ENCODE measurements around the gene SETD7. TPM values are rescaled to one million over a fixed set of nuclear protein-coding genes. Genes with fewer than 3 reads are reported as not detected.
A peak's percentile ranks its signal among the peaks of the same experiment; 100 is the strongest.

SETD7 gene
- total RNA-seq, 1 donor from 2014 or later, result 8.2 TPM

DNA sequence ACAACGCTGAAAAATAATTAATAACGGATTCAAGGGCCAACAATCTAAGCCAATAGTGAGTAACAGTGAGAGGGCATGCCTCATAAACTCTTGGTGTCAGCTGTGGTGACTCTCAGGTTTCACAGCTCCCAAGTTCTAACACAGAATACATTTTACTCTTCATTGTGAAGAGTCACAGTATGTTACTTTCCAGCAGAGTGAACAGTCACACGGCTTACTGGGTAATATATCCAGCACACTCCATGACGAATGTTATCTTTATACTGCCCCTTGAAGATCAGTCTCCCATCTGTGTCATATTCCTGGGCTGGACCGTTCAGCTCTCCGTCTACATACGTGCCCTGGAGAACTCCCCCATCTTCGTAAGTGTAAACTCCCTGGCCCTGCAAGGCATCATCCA, 23.1 kb downstream of the SETD7 start:
- H2AFZ ChIP-seq (replicated peaks), result no peak overlapping the region
- no peaks in the 10 kb centered on the region for H3K36me3 ChIP-seq
- no peaks in the 10 kb centered on the region for H4K20me1 ChIP-seq (ENCODE audit: low read depth)
- DNase-seq (ENCODE audit: low spot score), result no peak
- H3F3A ChIP-seq (ENCODE audit: low read depth), result no peaks in the 10 kb centered on the region
- no peaks in the 10 kb centered on the region for H3K9me3 ChIP-seq (ENCODE audit: low read depth)
- no peaks in the 10 kb centered on the region for H3K36me3 Mint-ChIP-seq
- H3K4me2 ChIP-seq, result no peak overlapping the region
- no peaks in the 10 kb centered on the region for H3K4me1 ChIP-seq
- H3K9ac ChIP-seq, result no peak overlapping the region
- H3K4me3 ChIP-seq, result no peak overlapping the region
- TF ChIP-seq EZH2phosphoT487 (IDR thresholded peaks at IDR 0.05) (no peak), EZH2 (IDR thresholded peaks at IDR 0.05) (no peak)
- TF ChIP-seq, protein P1, sequence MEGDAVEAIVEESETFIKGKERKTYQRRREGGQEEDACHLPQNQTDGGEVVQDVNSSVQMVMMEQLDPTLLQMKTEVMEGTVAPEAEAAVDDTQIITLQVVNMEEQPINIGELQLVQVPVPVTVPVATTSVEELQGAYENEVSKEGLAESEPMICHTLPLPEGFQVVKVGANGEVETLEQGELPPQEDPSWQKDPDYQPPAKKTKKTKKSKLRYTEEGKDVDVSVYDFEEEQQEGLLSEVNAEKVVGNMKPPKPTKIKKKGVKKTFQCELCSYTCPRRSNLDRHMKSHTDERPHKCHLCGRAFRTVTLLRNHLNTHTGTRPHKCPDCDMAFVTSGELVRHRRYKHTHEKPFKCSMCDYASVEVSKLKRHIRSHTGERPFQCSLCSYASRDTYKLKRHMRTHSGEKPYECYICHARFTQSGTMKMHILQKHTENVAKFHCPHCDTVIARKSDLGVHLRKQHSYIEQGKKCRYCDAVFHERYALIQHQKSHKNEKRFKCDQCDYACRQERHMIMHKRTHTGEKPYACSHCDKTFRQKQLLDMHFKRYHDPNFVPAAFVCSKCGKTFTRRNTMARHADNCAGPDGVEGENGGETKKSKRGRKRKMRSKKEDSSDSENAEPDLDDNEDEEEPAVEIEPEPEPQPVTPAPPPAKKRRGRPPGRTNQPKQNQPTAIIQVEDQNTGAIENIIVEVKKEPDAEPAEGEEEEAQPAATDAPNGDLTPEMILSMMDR (IDR thresholded peaks at IDR 0.05), result no peak
- no peaks in the 10 kb centered on the region for H3K79me2 ChIP-seq (ENCODE audit: low read depth)
- H3K27me3 Mint-ChIP-seq (ENCODE audit: insufficient read depth, low read depth), result peaks cover 2% of the 10 kb centered on the region
- H3K4me1 Mint-ChIP-seq, result peaks cover 9% of the 10 kb centered on the region
- no peaks in the 10 kb centered on the region for H3K27me3 ChIP-seq
- no peak overlapping the region for H3K4me3 Mint-ChIP-seq
- H3K27ac ChIP-seq, result no peak overlapping the region
- H3K9me3 Mint-ChIP-seq, result no peaks in the 10 kb centered on the region
- peak overlapping the region; percentile 40 for H3K27ac Mint-ChIP-seq

GRCh38 chr4:139530833-139531427, 25.1 kb downstream of the SETD7 start:
- Mint-ChIP-seq H3K27ac (peak overlapping the region; percentile 58), H3K9me3 (no peaks in the 10 kb centered on the region), H3K36me3 (no peaks in the 10 kb centered on the region), H3K4me1 (peaks cover 9% of the 10 kb centered on the region), H3K4me3 (no peak overlapping the region), H3K27me3 (ENCODE audit: insufficient read depth, low read depth) (peaks cover 2% of the 10 kb centered on the region)
- Histone ChIP-seq H3K27me3 (no peaks in the 10 kb centered on the region), H4K20me1 (ENCODE audit: low read depth) (no peaks in the 10 kb centered on the region), H3K9ac (no peak overlapping the region), H3K4me3 (no peak overlapping the region), H3K79me2 (ENCODE audit: low read depth) (no peaks in the 10 kb centered on the region), H3F3A (ENCODE audit: low read depth) (no peaks in the 10 kb centered on the region), H2AFZ (replicated peaks) (no peak overlapping the region), H3K9me3 (ENCODE audit: low read depth) (no peaks in the 10 kb centered on the region), H3K4me2 (no peak overlapping the region), H3K27ac (no peak overlapping the region), H3K36me3 (no peaks in the 10 kb centered on the region), H3K4me1 (no peaks in the 10 kb centered on the region)
- peak; percentile 71 for DNase-seq (ENCODE audit: low spot score)
- TF ChIP-seq, protein P1 (IDR thresholded peaks at IDR 0.05), result peak; percentile 75
- no peak for TF ChIP-seq EZH2phosphoT487 (IDR thresholded peaks at IDR 0.05)
- no peak for TF ChIP-seq EZH2 (IDR thresholded peaks at IDR 0.05)

DNA sequence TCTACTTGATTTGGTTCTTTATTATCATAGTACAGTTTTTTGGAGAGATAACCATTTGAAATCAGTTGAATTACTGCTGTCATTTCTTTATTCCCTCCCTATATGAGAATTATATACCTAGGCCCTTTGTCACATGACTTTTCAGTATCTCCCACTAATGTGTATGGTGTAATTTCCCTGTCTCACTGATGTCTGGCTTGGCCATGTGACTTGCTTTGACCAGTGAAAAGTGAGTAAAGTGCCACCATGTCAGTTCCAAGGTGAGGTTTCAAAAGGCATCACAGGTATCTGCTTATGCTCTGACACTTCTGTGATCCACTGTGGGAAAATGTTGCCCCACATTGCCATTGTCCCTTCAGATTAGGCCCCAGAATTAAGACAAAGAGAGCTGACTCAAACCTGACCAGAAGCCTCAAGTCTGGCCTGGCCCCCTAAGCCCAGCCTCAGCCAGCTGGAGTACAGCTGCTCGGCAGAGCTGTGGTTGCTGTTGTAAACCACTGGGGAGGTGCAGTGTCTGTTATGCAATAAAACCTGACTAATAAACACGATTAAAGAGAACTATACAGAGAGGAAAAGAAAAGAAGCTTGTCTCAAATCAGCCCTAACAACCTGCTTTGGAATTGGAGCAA, 27.5 kb downstream of the SETD7 start:
- Histone ChIP-seq H2AFZ (replicated peaks) (no peak overlapping the region), H3F3A (ENCODE audit: low read depth) (peaks cover 9% of the 10 kb centered on the region), H4K20me1 (ENCODE audit: low read depth) (no peaks in the 10 kb centered on the region), H3K79me2 (ENCODE audit: low read depth) (no peaks in the 10 kb centered on the region), H3K36me3 (no peaks in the 10 kb centered on the region), H3K27ac (no peak overlapping the region), H3K27me3 (no peaks in the 10 kb centered on the region), H3K4me1 (peaks cover 9% of the 10 kb centered on the region), H3K4me3 (no peak overlapping the region), H3K4me2 (no peak overlapping the region), H3K9me3 (ENCODE audit: low read depth) (no peaks in the 10 kb centered on the region), H3K9ac (no peak overlapping the region)
- H3K27ac Mint-ChIP-seq, result no peak overlapping the region
- TF ChIP-seq, protein P1 (IDR thresholded peaks at IDR 0.05), result no peak
- TF ChIP-seq EZH2phosphoT487 (IDR thresholded peaks at IDR 0.05) (no peak), EZH2 (IDR thresholded peaks at IDR 0.05) (no peak)
- H3K27me3 Mint-ChIP-seq (ENCODE audit: insufficient read depth, low read depth), result peaks cover 2% of the 10 kb centered on the region
- H3K9me3 Mint-ChIP-seq, result no peaks in the 10 kb centered on the region
- H3K4me1 Mint-ChIP-seq, result peaks cover 13% of the 10 kb centered on the region
- no peak for DNase-seq (ENCODE audit: low spot score)
- H3K4me3 Mint-ChIP-seq, result no peak overlapping the region
- no peaks in the 10 kb centered on the region for H3K36me3 Mint-ChIP-seq

Data from neural progenitor cell (in vitro differentiated cells).